OCI-LY7 (cell line): ENCODE results near the gene ITPKB. TPM values are rescaled to one million over a fixed set of nuclear protein-coding genes. Genes with fewer than 3 reads are reported as not detected.
"Not testable (repeated sequence)": the region's sequence is repeated elsewhere in the genome, so short reads cannot be mapped to it uniquely, and the experiment has no call there.

ENCODE experiments used
- BruUV-seq: library from RNA; stranded (reverse); fragments of 400-500 nt; replicated peaks from 2 replicates; lab custom pipeline; 2021; lab: Mats Ljungman, UMichigan
- CTCF ChIA-PET: fragments of 300-600 bp; sonication (Branson Sonifier 250); formaldehyde crosslinking; loops from one replicate; lab custom pipeline; 2022; ENCODE audit warnings: antibody characterized with exemption; ENCODE audit not compliant: unreplicated experiment; lab: Charles Lee
- POLR2A ChIA-PET: fragments of 300-600 bp; sonication (Branson Sonifier 250); formaldehyde crosslinking; loops from one replicate; lab custom pipeline; 2022; ENCODE audit warnings: antibody characterized with exemption; lab: Charles Lee
- DNase-seq: peaks from one replicate; pipeline ENCODE4 v3.0.0-alpha.2; 2015; ENCODE audit warnings: low spot score
- H2AFZ ChIP-seq: fragments of 200-600 bp; sonication (generic), shearing (Covaris generic); 2 replicates; pipeline ENCODE4 v1.6.1; 2014; ENCODE audit warnings: mild to moderate bottlenecking, antibody characterized with exemption, low read length, moderate library complexity
- H3K27ac ChIP-seq: fragments of 200-600 bp; sonication (generic); 2 replicates; pipeline ENCODE4 v1.5.1; 2014; ENCODE audit warnings: mixed run types, low read depth, mild to moderate bottlenecking, moderate library complexity, low read length, inconsistent platforms; ENCODE audit not compliant: poor library complexity, severe bottlenecking
- H3K36me3 ChIP-seq: fragments of 200-600 bp; sonication (generic); 2 replicates; pipeline ENCODE4 v1.6.1; 2014; ENCODE audit warnings: mild to moderate bottlenecking, antibody characterized with exemption, low read length, moderate library complexity, mixed read lengths; ENCODE audit not compliant: insufficient read depth
- H3K4me1 ChIP-seq: fragments of 200-600 bp; sonication (generic); 2 replicates; pipeline ENCODE4 v1.5.1; 2014; ENCODE audit warnings: mild to moderate bottlenecking, low read length; ENCODE audit not compliant: insufficient read depth, poor library complexity, severe bottlenecking
- H3K4me2 ChIP-seq: fragments of 200-600 bp; sonication (generic); 2 replicates; pipeline ENCODE4 v1.6.1; 2014; ENCODE audit warnings: mild to moderate bottlenecking, low read length
- H3K4me3 ChIP-seq: fragments of 200-600 bp; sonication (generic); 2 replicates; pipeline ENCODE4 v1.5.1; 2014; ENCODE audit warnings: mild to moderate bottlenecking, low read depth, low read length; ENCODE audit not compliant: poor library complexity, severe bottlenecking
- H3K79me2 ChIP-seq: fragments of 200-600 bp; sonication (generic); 2 replicates; pipeline ENCODE4 v1.6.1; 2016; ENCODE audit warnings: low read depth, mild to moderate bottlenecking, low read length, moderate library complexity, mixed read lengths; ENCODE audit not compliant: insufficient read depth
- H3K9me2 ChIP-seq: fragments of 200-600 bp; sonication (generic); 2 replicates; pipeline ENCODE4 v1.6.1; 2016; ENCODE audit warnings: mild to moderate bottlenecking, low read length, mixed read lengths; ENCODE audit not compliant: insufficient read depth
- H3K9me3 ChIP-seq: fragments of 200-600 bp; sonication (generic); 2 replicates; pipeline ENCODE4 v1.6.1; 2014; ENCODE audit warnings: mild to moderate bottlenecking, mixed run types, low read length, mixed read lengths
- H4K20me1 ChIP-seq: fragments of 200-600 bp; sonication (generic); 2 replicates; pipeline ENCODE4 v1.6.1; 2014; ENCODE audit warnings: mild to moderate bottlenecking, antibody characterized with exemption, low read length, moderate library complexity, mixed read lengths; ENCODE audit not compliant: insufficient read depth
- EZH2phosphoT487 ChIP-seq: fragments of 200-600 bp; sonication (generic); IDR thresholded peaks from 2 replicates; pipeline ENCODE4 v1.6.1; 2018; ENCODE audit warnings: low read depth, borderline replicate concordance, mild to moderate bottlenecking, mixed run types, antibody characterized with exemption, low read length, moderate library complexity, mixed read lengths
- intact Hi-C: fragments of 100-400 bp; cut with micrococcal nuclease; formaldehyde crosslinking; loops from one replicate; pipeline ENCODE4 v1.10.0; 2022; ENCODE audit not compliant: unreplicated experiment
- total RNA-seq, 2 experiments: library from RNA; depleted of rRNA in 1 of 2; stranded (reverse); fragments of >200 nt in 1 of 2; shearing (Covaris generic) in 1 of 2; gene quantifications; 2 replicates each; pipeline ENCODE4 v1.2.3, GENCODE V29; 2014 to 2022
- TF ChIP-seq, protein P1 (sequence below): fragments of 200-600 bp; sonication (generic); conservative IDR thresholded peaks from 2 replicates; pipeline ENCODE4 v1.5.1; 2014; ENCODE audit warnings: mild to moderate bottlenecking, antibody characterized with exemption, low read length, moderate library complexity, mixed read lengths

ITPKB gene
- total RNA-seq, 2 experiments from 2014 or later, result 20.5 to 33.3 TPM

DNA sequence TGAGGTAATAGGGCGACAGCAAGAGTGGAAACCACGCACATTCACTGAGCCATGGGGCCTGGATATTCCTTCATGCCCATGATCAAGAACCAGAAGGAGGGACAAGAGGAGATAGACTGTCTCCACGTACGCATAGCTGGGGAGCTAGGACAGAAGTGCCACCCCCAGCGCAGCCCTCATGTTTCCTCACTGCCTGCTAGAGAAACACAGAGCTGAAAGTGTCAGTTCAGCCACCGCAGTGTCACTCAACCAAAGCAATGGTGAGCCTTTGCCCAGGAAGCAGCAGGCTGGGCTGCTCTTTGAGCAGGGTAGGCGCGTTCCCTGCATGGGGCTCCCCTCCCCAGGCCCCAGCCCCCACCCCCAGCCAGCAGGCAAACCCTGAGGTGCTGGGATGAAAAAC is 122.0 kb downstream of the ITPKB start:
- Histone ChIP-seq H3K9me3 (peaks cover 4% of the 10 kb centered on the region; the same call in 1 of the 2 replicates), H3K9me2 (no peaks in the 10 kb centered on the region), H3K36me3 (no peaks in the 10 kb centered on the region), H3K27ac (no peak overlapping the region), H4K20me1 (no peaks in the 10 kb centered on the region), H3K4me1 (no peaks in the 10 kb centered on the region), H2AFZ (no peak overlapping the region), H3K4me3 (no peak overlapping the region), H3K4me2 (no peak overlapping the region), H3K79me2 (no peaks in the 10 kb centered on the region)
- ChIA-PET POLR2A (no interaction called here), CTCF (no interaction called here)
- TF ChIP-seq, protein P1, sequence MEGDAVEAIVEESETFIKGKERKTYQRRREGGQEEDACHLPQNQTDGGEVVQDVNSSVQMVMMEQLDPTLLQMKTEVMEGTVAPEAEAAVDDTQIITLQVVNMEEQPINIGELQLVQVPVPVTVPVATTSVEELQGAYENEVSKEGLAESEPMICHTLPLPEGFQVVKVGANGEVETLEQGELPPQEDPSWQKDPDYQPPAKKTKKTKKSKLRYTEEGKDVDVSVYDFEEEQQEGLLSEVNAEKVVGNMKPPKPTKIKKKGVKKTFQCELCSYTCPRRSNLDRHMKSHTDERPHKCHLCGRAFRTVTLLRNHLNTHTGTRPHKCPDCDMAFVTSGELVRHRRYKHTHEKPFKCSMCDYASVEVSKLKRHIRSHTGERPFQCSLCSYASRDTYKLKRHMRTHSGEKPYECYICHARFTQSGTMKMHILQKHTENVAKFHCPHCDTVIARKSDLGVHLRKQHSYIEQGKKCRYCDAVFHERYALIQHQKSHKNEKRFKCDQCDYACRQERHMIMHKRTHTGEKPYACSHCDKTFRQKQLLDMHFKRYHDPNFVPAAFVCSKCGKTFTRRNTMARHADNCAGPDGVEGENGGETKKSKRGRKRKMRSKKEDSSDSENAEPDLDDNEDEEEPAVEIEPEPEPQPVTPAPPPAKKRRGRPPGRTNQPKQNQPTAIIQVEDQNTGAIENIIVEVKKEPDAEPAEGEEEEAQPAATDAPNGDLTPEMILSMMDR, result no peak
- TF ChIP-seq EZH2phosphoT487, result no peak
- DNase-seq, result no peak
- intact Hi-C loops, result no loop called here
- no TSS peak for BruUV-seq

DNA sequence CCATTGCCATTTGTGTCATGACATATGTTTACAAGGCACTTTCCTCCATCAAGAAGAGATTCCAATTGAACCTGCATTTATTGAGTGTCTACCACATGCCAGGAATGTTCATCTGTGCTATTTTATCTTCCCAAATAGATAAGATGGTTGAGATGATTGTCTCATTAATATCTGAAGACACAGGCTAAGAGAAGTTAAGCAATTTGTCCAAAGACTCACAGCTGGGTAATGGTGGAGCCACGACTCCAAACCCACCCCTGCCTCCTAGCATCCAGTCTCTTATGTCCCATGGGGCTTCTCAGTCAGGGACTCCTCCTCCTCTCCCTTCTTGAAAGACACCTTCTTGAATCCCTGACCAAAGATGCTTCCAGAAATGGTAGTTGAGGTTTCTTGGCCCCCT is 122.4 kb downstream of the ITPKB start:
- Histone ChIP-seq H4K20me1 (no peaks in the 10 kb centered on the region), H3K79me2 (no peaks in the 10 kb centered on the region), H3K9me2 (no peaks in the 10 kb centered on the region), H3K4me3 (no peak overlapping the region), H3K4me2 (no peak overlapping the region), H2AFZ (no peak overlapping the region), H3K27ac (no peak overlapping the region), H3K4me1 (no peaks in the 10 kb centered on the region), H3K36me3 (no peaks in the 10 kb centered on the region), H3K9me3 (peaks cover under 1% of the 10 kb centered on the region; the same call in 1 of the 2 replicates)
- ChIA-PET POLR2A (no interaction called here), CTCF (no interaction called here)
- TF ChIP-seq, protein P1, result no peak
- no peak for TF ChIP-seq EZH2phosphoT487
- DNase-seq, result no peak
- intact Hi-C loops, result no loop called here
- BruUV-seq, result no TSS peak

DNA sequence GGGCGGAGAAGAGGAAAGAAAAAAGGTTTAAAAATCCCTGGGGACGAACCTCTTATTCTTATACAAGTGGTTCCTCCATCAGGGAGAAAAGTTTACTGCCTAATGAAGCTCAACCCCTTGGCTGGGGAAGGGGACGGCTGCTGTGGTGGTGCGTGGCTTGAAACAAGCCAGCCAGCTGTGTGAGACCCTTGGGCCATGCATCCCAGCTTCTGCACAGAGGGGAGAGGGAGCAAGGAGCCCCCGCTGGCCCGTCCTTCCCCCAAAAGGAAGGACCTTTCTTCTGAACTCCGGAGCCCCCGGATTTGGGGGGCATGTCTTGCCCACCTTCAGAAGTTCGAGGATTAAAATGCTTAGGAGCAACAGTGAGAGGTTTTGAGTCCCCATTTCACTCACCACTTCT is 123.2 kb downstream of the ITPKB start:
- POLR2A ChIA-PET, result no interaction called here

DNA sequence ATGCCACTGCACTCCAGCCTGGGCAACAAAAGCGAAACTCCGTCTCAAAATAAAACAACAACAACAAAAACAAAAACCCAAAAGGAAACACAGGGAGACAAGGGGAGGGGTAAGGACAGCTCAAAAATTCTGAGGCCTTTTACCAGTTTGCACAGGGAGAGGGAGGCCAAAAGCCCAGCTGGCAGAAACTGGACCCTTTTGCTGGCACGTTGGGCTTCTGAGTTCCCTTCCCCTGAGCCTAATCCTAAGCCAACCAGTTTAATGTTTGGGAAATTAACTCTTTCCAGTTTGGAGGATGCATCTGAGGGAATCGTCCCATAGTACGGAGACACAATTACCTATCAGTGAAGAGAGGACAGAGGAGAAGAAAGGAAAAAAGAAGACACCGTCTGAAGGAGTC is 127.1 kb downstream of the ITPKB start:
- H3K9me3 ChIP-seq, H3K4me3 ChIP-seq, DNase-seq, H2AFZ ChIP-seq, BruUV-seq, H3K4me2 ChIP-seq, H4K20me1 ChIP-seq, CTCF ChIA-PET, POLR2A ChIA-PET, H3K27ac ChIP-seq, H3K4me1 ChIP-seq, H3K79me2 ChIP-seq, H3K9me2 ChIP-seq, intact Hi-C loops, H3K36me3 ChIP-seq: not testable (repeated sequence)

More for the DNA sequence above, 123.2 kb downstream of the ITPKB start:
- Histone ChIP-seq H3K36me3 (no peaks in the 10 kb centered on the region), H3K9me3 (no peaks in the 10 kb centered on the region), H2AFZ (no peak overlapping the region), H4K20me1 (no peaks in the 10 kb centered on the region), H3K79me2 (no peaks in the 10 kb centered on the region), H3K4me1 (no peaks in the 10 kb centered on the region), H3K4me2 (no peak overlapping the region), H3K9me2 (no peaks in the 10 kb centered on the region), H3K27ac (no peak overlapping the region), H3K4me3 (no peak overlapping the region)
- TF ChIP-seq EZH2phosphoT487, result no peak
- TF ChIP-seq, protein P1, result no peak
- no peak for DNase-seq
- CTCF ChIA-PET, result interaction anchor here (1.3 kb wide), 1 partner anchor 10 kb away, joined by 4 read pairs; no protein-coding TSS in a partner anchor
- no TSS peak for BruUV-seq
- intact Hi-C loops, result no loop called here
